NCI-H1105 treated with DMSO at 0.1 percent for 48 hours (cell line): Measurements from ENCODE around the gene NEDD4.
"Not testable (repeated sequence)": the region's sequence is repeated elsewhere in the genome, so short reads cannot be mapped to it uniquely, and the experiment has no call there.

Source experiments
- DNase-seq: peaks from one replicate; lab custom pipeline; 2025; lab: John Stamatoyannopoulos, UW

NEDD4 gene

DNA sequence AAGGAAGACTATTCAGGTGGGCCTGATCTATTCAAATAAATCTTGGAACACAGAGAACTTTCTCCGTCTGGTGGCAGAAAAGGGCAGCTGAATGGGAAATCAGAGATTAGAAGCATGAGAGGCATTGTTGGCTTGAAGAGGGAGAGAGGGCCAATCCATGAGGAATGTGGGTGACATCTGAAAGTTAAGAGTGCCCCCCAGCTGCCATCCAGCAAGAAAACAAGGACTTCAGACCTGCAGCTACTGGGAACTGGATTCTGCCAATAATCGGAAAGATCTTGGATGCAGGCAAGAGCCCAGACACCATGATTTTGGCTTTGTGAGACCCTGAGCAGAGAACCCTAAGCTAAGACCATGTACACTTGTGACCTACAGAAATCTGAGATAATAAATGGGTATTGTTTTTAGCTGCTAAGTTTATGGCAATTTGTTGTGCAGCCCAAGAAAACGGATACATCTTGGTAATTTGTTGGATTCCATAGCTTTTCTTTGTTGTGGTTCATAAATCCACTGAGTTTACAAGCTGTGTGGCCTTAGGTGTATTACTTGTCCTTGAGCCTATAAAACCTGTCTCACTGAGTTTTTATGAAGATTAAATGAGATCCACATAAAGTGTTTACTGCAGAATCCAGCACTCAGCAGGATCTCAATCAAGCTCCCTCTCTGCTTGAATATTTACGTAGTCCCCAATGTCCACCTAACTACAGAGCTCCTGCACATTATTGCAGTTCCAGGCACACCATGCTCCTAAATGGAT, 168.4 kb downstream of the NEDD4 start:
- DNase-seq = no peak

DNA sequence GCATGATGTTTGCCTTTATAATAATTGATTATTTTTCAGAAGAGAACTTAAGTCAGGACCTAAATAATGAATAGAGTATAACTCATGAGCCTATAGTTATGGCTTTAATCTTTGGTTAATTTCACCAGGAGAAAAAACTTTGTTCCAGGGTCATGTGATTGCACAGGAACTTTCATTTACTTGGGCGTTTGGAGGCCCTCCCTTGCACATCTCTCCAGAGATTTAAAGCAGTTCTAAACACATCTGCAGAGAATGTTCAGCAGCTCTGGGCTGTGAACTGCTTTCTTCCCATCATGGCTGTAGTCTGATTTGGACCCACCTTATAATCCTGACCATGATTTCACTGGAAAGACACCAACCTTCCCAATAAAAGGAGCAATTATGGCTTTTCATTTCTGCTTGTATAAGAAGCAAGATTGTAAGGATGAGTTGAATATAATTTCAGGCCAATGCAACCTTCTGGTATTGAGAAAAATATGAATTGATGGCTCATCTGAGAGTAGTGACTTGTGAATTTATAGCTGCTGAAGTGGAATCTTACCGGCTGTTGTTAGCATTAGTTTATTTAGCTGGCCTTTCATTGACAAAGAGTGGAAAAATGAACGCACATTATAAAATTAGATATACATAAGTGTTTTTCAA, 169.6 kb downstream of the NEDD4 start:
- DNase-seq = no peak

DNA sequence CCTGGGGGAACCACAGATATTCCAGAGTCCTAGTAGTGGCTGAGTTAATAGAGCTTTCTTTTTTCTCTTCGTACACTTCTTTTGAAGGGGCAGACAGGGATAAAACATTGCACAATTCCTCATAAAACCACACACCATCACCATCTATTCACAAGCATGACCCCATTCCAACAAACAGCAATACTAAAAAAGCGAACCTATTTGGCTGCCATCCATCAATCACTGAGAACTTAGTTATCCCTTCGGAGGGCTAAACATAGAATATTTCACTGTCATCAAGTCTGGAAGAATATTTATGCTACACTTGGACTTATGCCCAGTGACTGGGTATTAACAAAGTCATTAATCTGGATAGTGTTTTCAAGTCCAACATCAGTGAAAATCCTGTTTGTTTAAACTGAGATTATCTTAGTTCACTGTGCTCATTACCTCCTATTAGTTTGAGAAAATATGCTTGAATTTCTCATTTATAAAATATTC, 170.2 kb downstream of the NEDD4 start:
- peak; percentile 75 for DNase-seq

DNA sequence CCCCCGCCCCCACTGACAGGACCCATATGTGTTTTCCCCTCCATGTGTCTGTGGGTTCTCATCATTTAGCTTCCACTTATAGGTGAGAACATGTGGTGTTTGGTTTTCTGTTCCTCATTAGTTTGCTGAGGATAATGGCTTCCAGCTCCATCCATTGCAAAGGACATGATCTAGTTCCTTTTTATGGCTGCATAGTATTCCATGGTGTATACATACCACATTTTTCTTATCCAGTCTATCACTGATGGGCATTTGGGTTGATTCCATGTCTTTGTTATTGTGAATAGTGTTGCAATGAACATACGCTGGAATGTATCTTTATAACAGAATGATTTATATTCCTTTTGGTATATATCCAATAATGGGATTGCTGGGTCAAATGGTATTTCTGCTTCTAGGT, 171.7 kb downstream of the NEDD4 start:
- not testable (repeated sequence) for DNase-seq

DNA sequence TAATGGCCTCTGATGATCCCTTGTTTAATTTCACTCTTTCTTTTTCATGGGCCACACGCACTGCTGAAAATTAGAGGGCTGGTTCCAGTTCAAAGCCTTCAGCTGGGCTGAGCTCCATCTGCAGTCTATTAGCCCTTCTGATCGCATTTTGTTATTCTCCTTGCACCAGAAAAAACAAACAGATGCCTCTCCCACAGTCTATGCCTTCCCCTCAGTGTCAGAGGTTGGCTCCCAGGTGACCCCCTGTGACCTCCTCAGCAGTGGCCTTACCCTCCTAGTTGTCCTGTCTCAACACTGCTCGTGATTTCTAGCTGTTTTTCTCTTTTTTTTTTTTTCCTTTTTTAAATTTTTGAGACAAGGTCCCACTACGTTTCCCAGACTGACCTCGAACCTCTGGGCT, 173.4 kb downstream of the NEDD4 start:
- no peak for DNase-seq

- no peak for DNase-seq
Measured at GRCh38 chr15:55819397-55820034, 173.9 kb downstream of the NEDD4 start.

DNA sequence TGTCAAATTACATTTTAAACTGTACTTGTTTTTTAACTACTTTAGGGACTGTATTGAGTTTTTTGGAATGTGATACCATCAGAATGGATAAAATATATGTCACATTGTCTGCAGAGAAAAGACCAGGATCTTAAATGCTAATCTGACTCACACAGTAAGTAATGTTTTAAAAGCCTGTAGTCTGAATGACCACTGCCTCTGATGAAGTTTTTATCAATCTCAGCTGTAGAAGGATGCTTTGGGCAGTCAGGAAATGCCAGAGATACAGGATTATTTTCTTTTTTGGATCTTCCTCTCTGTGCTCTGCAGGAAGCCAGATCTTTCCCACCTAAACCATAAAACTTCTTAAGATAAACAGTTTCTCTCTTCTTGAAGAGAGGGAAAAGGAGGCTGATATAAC, 177.4 kb downstream of the NEDD4 start:
- no peak for DNase-seq

DNA sequence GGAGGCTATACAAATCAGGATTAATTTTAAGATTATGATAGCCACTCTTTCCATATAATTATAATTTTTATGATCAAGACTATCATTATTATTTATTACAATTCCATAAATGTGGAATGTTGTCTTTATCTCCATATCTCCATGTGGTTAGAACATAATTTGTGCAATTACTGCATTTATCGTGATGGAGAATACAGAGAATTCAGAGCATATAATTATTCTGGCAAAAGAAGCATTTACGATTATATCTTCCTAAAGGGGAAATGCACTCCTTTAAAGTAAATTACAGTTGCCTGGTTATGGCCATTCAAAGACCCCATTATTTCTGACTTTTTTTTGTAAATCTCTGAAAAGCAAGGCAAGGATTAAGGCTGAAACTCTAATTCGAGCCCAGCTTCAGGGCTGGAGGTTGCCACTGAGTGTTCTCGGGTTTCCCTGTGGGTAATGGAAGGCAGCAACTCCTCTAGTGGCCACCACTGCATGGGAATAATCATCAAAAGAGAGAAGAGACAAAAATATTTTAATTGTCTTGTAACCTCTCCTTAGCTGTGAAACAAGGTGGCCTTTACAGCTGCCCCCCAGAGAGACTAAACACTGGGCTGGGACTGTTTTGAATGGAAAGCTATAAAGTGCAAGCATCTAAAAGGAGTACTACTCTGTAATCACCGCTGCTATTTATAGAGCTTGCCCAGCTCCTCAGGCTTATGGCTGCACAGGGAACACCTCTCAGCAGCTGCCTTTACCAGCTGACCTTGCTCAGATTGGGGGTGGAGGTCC, 190.6 kb downstream of the NEDD4 start:
- DNase-seq = peak; percentile 44

GRCh38 chr15:55800216-55800615, 193.2 kb downstream of the NEDD4 start:
- no peak for DNase-seq

DNA sequence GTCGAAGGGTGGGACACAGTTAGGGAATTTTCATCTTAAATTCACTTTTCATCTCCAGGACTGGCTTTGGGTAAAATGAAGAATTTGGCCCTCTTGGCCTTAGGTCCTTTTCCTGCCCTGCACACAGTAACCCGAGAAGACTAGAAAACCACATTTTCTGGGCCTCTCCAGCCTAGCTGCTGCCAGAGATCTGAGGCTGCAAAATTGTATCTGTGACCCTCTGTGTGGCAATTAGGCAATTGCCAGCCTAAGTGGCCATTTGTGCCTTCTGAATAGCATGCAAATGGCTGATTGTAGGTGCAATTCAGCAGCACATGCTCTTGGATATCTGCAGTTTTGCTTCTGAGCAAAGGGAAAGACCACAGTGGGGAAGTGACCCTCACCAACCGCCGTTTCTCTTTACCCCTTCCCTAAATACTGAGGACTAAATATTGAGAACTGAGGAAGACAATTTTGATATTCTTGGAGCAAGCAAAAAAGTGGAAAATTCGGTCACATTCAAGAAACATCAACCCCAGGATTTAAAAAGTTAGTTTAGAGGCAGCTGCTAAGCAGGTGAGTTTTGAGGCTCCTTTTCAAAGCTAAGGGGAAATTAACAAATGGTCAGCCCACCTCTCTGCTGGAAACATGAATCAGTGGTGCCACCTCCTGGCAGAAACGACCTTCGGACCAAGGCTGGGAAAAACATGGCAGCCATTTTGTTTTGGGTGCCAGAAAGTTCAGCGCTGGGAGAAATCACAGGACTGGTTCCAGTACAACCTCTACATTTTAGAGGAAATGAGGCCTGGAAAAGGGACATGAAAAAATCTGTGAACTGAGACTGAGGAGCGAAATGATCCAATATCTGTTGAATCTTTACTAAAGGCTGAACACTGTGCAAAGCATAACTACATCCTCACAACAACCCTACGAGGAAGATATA, 193.9 kb downstream of the NEDD4 start:
- peak; percentile 40 for DNase-seq

- peak; percentile 13 for DNase-seq
Measured at GRCh38 chr15:55796321-55796965, 197.0 kb downstream of the NEDD4 start.

DNA sequence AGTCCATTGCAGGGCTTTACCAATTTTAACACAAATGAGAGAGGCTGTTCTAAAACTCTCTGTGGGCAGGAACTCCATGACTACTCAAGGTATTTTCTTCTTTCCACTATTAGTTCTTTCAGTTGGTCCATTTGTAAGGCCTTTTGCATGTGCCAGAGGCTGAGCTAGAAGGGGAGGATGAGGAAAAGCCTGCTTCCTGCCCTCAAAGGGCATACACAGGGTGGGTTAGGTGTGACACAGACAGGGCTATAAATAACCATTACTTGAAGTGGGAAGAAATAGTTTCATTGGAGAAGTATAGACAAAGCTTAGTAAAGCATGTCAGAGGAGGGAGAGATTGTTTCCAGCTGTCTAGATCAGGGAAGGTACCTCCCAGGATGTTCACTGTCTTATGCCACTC, 198.4 kb downstream of the NEDD4 start:
- DNase-seq = no peak

DNA sequence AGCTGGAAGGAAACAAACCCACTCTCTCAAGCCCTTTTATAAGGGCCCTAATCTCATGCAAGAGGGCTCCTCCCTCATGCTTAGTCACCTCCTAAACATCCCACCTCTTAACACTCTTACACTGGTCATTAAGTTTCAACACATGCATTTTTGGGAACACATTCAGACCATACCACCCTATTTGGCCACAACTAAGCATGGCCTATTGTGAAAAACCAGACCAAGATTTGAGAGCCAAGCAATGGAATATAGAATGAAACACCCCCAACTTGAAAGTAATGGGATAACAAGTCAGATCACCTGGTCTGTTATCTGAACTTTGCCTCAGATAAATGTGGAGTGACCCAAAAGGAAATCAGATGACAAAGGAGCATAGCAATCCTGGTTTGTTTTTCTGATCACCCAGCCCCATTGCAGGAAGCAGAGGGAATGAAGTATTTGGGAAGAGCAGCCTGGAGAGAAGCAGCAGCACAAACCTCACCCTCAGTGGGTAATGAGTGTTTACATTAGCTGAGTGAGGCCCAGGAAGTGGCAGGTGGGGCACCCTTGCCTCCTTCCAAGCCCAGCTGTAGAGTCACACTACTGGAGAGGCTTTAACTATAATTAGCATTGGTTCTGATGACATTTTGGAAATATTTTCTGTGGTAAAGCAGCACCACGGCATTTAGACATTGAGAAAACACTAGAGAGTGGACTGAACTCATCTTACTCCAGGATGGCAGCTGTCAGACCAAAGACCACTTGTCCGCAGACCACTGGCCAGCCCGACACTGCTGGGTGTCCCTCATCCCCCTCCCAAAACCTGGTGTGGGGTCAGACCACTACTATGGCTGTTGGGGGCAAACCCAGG, 201.6 kb downstream of the NEDD4 start:
- peak; percentile 56 for DNase-seq

DNA sequence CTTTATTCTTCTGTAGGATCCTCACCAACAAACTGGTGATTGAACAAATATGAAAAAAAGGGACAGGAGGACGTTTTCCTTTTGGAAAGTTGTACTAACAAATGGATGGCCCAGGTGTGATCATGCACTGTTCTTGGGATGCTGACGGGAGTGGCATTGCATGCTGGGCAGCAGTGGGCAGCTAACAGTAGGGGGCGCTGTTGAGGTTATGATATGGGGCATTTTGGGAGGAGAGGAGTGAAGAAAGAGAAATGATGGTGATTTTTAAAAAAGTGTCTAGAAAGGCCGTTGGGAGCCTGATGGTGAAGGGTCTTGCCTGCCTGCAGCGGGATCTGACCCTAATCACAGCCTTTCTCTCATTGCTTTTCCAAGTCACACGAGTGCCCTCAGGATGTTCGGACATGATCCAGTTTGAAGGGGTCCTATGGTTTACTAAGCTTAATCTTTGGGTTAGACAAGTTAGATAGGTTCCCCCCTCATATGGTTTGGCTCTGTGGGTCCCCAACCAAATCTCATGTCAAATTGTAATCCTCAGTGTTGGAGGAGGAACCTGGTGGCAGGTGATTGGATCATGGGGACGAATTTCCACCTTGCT, 204.2 kb downstream of the NEDD4 start:
- no peak for DNase-seq

DNA sequence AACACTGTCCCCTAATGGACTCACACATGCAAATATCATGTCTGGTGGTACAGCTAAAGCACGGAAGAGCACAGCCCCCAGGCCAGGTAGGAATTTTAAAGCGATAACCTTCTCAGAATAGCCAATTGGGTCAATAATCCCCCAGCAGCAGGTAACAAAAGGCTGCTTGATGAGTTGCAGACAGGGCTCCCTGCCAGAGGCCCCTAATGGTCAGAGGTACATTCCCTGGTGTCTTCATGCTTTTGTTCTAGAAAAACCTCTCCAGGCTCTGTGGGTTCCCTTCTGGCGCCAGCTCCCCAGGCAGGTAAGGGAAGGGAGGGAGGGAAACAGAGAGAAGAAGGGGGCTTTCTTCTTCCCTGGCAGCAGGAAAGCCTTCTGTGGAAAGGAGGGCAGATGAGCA, 207.1 kb downstream of the NEDD4 start:
- no peak for DNase-seq

GRCh38 chr15:55785593-55785992, 207.8 kb downstream of the NEDD4 start:
- DNase-seq = not testable (repeated sequence)

DNA sequence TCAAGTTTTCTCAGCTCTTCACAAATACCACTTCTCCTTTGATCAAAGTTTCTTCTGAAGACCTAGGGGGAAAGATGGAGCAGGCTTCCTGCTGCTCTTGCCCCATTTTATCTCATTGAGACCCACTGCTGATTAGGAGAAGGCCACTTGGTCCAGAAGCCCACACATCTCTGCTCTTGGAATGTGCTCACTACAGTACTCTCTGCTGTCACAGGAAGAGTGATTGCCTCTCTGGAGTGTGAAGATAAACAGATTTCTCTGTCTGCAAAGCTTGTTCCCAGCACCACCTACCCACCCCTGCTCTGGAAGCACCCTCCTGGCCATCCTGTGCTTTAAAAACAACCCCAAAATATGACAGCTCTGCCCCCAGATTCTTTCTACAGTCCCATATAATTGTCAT, 209.1 kb downstream of the NEDD4 start:
- DNase-seq = no peak

GRCh38 chr15:55782901-55783300, 210.5 kb downstream of the NEDD4 start:
- no peak for DNase-seq

DNA sequence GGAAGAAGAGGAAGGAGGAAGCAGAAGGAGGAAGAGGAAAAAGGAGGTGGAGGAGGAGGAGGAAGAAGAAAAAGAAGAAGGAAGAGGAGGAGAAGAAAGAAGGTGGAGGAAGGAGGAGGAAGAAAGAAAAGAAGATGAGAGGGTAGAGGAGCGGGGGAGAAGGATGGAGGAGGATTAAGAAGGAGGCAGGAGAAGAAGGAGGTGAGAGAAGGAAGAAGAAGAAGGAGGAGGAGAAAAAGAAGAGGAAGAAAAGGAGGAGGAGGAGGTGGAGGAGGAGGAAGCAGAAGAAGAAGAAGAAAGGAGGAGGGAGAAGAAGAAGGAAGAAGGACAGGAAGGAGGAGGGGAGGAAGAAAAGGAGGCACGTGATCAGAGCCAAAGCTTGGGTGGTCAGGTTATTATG, 213.1 kb downstream of the NEDD4 start:
- no peak for DNase-seq
